Parathyroid adenoma (tissue), 2 donors: ENCODE data around the gene MEX3C.

Experiments
- H2AFZ ChIP-seq: fragments of 300-600 bp; sonication (generic); one replicate; pipeline ENCODE4 v1.7.0; 2017; ENCODE audit warnings: antibody characterized with exemption, mild to moderate bottlenecking
- H3K27ac ChIP-seq: fragments of 300-600 bp; sonication (generic); one replicate; pipeline ENCODE4 v1.7.0; 2017
- H3K27me3 ChIP-seq: fragments of 300-600 bp; sonication (generic); one replicate; pipeline ENCODE4 v1.7.0; 2017; ENCODE audit warnings: low read length; ENCODE audit not compliant: control insufficient read depth, insufficient read depth
- H3K36me3 ChIP-seq: fragments of 300-600 bp; sonication (generic); one replicate; pipeline ENCODE4 v1.7.0; 2017; ENCODE audit warnings: low read length; ENCODE audit not compliant: control insufficient read depth, insufficient read depth
- H3K4me1 ChIP-seq: fragments of 300-600 bp; sonication (generic); one replicate; pipeline ENCODE4 v1.7.0; 2017; ENCODE audit warnings: control low read depth
- H3K4me2 ChIP-seq: fragments of 300-600 bp; sonication (generic); one replicate; pipeline ENCODE4 v1.7.0; 2017; ENCODE audit warnings: low read length
- H3K4me3 ChIP-seq: fragments of 300-600 bp; sonication (generic); one replicate; pipeline ENCODE4 v1.7.0; 2017; ENCODE audit warnings: low read depth, low read length
- H3K79me2 ChIP-seq: fragments of 300-600 bp; sonication (generic); one replicate; pipeline ENCODE4 v1.7.0; 2017; ENCODE audit warnings: control low read depth
- H3K9ac ChIP-seq: fragments of 300-600 bp; sonication (generic); one replicate; pipeline ENCODE4 v1.7.0; 2017; ENCODE audit warnings: mild to moderate bottlenecking
- H3K9me3 ChIP-seq: fragments of 300-600 bp; sonication (generic); one replicate; pipeline ENCODE4 v1.7.0; 2017; ENCODE audit warnings: low read length; ENCODE audit not compliant: control insufficient read depth
- CTCF ChIP-seq: fragments of 300-600 bp; sonication (generic); IDR thresholded peaks from one replicate; pipeline ENCODE4 v1.7.0; 2017; ENCODE audit warnings: antibody characterized with exemption, mild to moderate bottlenecking
- donor health status: primary hyperparathyroidism.

MEX3C gene

GRCh38 chr18:51171625-51172259 lies 25.7 kb downstream of the MEX3C start:
- no peak for TF ChIP-seq CTCF
- H3K4me3 ChIP-seq, result no peak overlapping the region
- no peaks in the 10 kb centered on the region for H3K27me3 ChIP-seq
- H3K79me2 ChIP-seq, result no peaks in the 10 kb centered on the region
- H3K4me1 ChIP-seq, result no peaks in the 10 kb centered on the region
- no peak overlapping the region for H3K27ac ChIP-seq
- no peak overlapping the region for H2AFZ ChIP-seq
- H3K9ac ChIP-seq, result no peak overlapping the region
- no peaks in the 10 kb centered on the region for H3K36me3 ChIP-seq
- H3K9me3 ChIP-seq, result no peaks in the 10 kb centered on the region
- H3K4me2 ChIP-seq, result no peak overlapping the region

GRCh38 chr18:51171223-51171622 lies 26.3 kb downstream of the MEX3C start:
- no peaks in the 10 kb centered on the region for H3K9me3 ChIP-seq
- no peak overlapping the region for H3K27ac ChIP-seq
- H3K27me3 ChIP-seq, result no peaks in the 10 kb centered on the region
- TF ChIP-seq CTCF, result no peak
- no peak overlapping the region for H3K9ac ChIP-seq
- no peak overlapping the region for H3K4me2 ChIP-seq
- no peaks in the 10 kb centered on the region for H3K4me1 ChIP-seq
- H3K36me3 ChIP-seq, result no peaks in the 10 kb centered on the region
- no peak overlapping the region for H2AFZ ChIP-seq
- no peak overlapping the region for H3K4me3 ChIP-seq
- H3K79me2 ChIP-seq, result no peaks in the 10 kb centered on the region

- H3K79me2 ChIP-seq, result no peaks in the 10 kb centered on the region
- H3K9ac ChIP-seq, result no peak overlapping the region
- no peaks in the 10 kb centered on the region for H3K9me3 ChIP-seq
- H3K27me3 ChIP-seq, result no peaks in the 10 kb centered on the region
- TF ChIP-seq CTCF, result no peak
- no peaks in the 10 kb centered on the region for H3K36me3 ChIP-seq
- H3K27ac ChIP-seq, result no peak overlapping the region
- H3K4me1 ChIP-seq, result no peaks in the 10 kb centered on the region
- H2AFZ ChIP-seq, result no peak overlapping the region
- no peak overlapping the region for H3K4me2 ChIP-seq
- H3K4me3 ChIP-seq, result no peak overlapping the region
These were observed 26.8 kb downstream of the MEX3C start for GRCh38 chr18:51170664-51171063.

- Histone ChIP-seq H3K9ac (no peak overlapping the region), H3K9me3 (no peaks in the 10 kb centered on the region), H3K4me2 (no peak overlapping the region), H3K4me1 (no peaks in the 10 kb centered on the region), H2AFZ (no peak overlapping the region), H3K27ac (no peak overlapping the region), H3K4me3 (no peak overlapping the region), H3K36me3 (no peaks in the 10 kb centered on the region), H3K27me3 (no peaks in the 10 kb centered on the region), H3K79me2 (no peaks in the 10 kb centered on the region)
- no peak for TF ChIP-seq CTCF
These were observed 27.8 kb downstream of the MEX3C start for GRCh38 chr18:51169731-51170130.

- H3K4me3 ChIP-seq, result no peak overlapping the region
- no peak for TF ChIP-seq CTCF
- no peak overlapping the region for H3K27ac ChIP-seq
- H3K9me3 ChIP-seq, result no peaks in the 10 kb centered on the region
- no peaks in the 10 kb centered on the region for H3K79me2 ChIP-seq
- no peak overlapping the region for H3K9ac ChIP-seq
- no peaks in the 10 kb centered on the region for H3K4me1 ChIP-seq
- no peaks in the 10 kb centered on the region for H3K27me3 ChIP-seq
- no peak overlapping the region for H2AFZ ChIP-seq
- H3K4me2 ChIP-seq, result no peak overlapping the region
- no peaks in the 10 kb centered on the region for H3K36me3 ChIP-seq
These were observed 28.4 kb downstream of the MEX3C start for GRCh38 chr18:51168960-51169662.
